Panc1 (cell line): ENCODE data around the gene THAP11.

Experiments
- POLR2AphosphoS5 ChIP-seq: IDR thresholded peaks from 2 replicates; pipeline ENCODE4 v1.6.1; 2012; ENCODE audit warnings: mild to moderate bottlenecking, low read depth, low read length, moderate library complexity
- SIN3A ChIP-seq: IDR thresholded peaks from 2 replicates; pipeline ENCODE4 v1.6.1; 2012; ENCODE audit warnings: low read depth, mild to moderate bottlenecking, low read length, moderate library complexity, borderline replicate concordance; ENCODE audit not compliant: insufficient read depth
- TCF7L2 ChIP-seq: IDR thresholded peaks from 2 replicates; pipeline ENCODE4 v1.6.1; 2011; ENCODE audit warnings: mild to moderate bottlenecking, low read depth, low read length, inconsistent platforms
- TF ChIP-seq, protein P1 (sequence below), 2 experiments: IDR thresholded peaks; 2 replicates each; pipeline ENCODE4 v1.6.1; 2011 to 2012; ENCODE audit warnings: low read depth in 2 of 2, control low read depth in 1 of 2, low read length in 1 of 2, mild to moderate bottlenecking in 1 of 2, moderate library complexity in 1 of 2; ENCODE audit not compliant: insufficient read depth in 1 of 2
- TF ChIP-seq, protein P2 (sequence below): fragments of 450-650 bp; IDR thresholded peaks from 2 replicates; pipeline ENCODE4 v1.5.1; 2017; ENCODE audit warnings: mild to moderate bottlenecking

GRCh38 chr16:67856927-67857546, 14.9 kb downstream of the THAP11 start:
- TF ChIP-seq, protein P1, sequence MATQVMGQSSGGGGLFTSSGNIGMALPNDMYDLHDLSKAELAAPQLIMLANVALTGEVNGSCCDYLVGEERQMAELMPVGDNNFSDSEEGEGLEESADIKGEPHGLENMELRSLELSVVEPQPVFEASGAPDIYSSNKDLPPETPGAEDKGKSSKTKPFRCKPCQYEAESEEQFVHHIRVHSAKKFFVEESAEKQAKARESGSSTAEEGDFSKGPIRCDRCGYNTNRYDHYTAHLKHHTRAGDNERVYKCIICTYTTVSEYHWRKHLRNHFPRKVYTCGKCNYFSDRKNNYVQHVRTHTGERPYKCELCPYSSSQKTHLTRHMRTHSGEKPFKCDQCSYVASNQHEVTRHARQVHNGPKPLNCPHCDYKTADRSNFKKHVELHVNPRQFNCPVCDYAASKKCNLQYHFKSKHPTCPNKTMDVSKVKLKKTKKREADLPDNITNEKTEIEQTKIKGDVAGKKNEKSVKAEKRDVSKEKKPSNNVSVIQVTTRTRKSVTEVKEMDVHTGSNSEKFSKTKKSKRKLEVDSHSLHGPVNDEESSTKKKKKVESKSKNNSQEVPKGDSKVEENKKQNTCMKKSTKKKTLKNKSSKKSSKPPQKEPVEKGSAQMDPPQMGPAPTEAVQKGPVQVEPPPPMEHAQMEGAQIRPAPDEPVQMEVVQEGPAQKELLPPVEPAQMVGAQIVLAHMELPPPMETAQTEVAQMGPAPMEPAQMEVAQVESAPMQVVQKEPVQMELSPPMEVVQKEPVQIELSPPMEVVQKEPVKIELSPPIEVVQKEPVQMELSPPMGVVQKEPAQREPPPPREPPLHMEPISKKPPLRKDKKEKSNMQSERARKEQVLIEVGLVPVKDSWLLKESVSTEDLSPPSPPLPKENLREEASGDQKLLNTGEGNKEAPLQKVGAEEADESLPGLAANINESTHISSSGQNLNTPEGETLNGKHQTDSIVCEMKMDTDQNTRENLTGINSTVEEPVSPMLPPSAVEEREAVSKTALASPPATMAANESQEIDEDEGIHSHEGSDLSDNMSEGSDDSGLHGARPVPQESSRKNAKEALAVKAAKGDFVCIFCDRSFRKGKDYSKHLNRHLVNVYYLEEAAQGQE (IDR thresholded peaks at IDR 0.05; ENCODE audit: insufficient read depth in 1 of 2, low read depth in 2 of 2, low read length in 1 of 2) = no peak
- no peak for TF ChIP-seq POLR2AphosphoS5
- TF ChIP-seq, protein P2, sequence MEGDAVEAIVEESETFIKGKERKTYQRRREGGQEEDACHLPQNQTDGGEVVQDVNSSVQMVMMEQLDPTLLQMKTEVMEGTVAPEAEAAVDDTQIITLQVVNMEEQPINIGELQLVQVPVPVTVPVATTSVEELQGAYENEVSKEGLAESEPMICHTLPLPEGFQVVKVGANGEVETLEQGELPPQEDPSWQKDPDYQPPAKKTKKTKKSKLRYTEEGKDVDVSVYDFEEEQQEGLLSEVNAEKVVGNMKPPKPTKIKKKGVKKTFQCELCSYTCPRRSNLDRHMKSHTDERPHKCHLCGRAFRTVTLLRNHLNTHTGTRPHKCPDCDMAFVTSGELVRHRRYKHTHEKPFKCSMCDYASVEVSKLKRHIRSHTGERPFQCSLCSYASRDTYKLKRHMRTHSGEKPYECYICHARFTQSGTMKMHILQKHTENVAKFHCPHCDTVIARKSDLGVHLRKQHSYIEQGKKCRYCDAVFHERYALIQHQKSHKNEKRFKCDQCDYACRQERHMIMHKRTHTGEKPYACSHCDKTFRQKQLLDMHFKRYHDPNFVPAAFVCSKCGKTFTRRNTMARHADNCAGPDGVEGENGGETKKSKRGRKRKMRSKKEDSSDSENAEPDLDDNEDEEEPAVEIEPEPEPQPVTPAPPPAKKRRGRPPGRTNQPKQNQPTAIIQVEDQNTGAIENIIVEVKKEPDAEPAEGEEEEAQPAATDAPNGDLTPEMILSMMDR = no peak
- no peak for TF ChIP-seq TCF7L2
- TF ChIP-seq SIN3A = no peak
